Measurements from ENCODE around the gene NDUFA8.

DNA sequence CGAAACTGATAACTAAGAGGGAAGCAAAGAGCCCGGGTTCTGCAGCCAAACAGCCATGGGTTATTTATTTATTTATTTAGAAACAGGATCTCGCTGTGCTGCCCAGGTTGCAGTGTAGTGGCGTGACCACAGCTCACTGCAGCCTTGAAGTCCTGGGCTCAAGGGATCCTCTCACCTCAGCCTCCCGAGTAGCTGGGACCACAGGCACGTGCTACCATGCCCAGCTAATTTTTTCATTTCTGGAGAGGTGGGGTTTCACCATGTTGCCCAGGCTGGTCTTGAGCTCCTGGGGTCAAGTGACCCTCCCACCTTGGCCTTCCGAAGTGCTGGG, 24.1 kb downstream of the NDUFA8 start:
- TF ChIP-seq SNRNP70 (optimal IDR thresholded peaks at IDR 0.05; ENCODE audit: low read depth, low read length) (no peak), MAFG (tag; conservative IDR thresholded peaks at IDR 0.05) (no peak), CBX1 (IDR thresholded peaks at IDR 0.05; ENCODE audit: low read depth) (no peak), NFRKB (IDR thresholded peaks at IDR 0.05; ENCODE audit: low read depth) (no peak)
- TF ChIP-seq, protein P1, sequence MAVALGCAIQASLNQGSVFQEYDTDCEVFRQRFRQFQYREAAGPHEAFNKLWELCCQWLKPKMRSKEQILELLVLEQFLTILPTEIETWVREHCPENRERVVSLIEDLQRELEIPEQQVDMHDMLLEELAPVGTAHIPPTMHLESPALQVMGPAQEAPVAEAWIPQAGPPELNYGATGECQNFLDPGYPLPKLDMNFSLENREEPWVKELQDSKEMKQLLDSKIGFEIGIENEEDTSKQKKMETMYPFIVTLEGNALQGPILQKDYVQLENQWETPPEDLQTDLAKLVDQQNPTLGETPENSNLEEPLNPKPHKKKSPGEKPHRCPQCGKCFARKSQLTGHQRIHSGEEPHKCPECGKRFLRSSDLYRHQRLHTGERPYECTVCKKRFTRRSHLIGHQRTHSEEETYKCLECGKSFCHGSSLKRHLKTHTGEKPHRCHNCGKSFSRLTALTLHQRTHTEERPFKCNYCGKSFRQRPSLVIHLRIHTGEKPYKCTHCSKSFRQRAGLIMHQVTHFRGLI (CRISPR knock-in tag; IDR thresholded peaks at IDR 0.05), result no peak
- TF ChIP-seq, protein P2, sequence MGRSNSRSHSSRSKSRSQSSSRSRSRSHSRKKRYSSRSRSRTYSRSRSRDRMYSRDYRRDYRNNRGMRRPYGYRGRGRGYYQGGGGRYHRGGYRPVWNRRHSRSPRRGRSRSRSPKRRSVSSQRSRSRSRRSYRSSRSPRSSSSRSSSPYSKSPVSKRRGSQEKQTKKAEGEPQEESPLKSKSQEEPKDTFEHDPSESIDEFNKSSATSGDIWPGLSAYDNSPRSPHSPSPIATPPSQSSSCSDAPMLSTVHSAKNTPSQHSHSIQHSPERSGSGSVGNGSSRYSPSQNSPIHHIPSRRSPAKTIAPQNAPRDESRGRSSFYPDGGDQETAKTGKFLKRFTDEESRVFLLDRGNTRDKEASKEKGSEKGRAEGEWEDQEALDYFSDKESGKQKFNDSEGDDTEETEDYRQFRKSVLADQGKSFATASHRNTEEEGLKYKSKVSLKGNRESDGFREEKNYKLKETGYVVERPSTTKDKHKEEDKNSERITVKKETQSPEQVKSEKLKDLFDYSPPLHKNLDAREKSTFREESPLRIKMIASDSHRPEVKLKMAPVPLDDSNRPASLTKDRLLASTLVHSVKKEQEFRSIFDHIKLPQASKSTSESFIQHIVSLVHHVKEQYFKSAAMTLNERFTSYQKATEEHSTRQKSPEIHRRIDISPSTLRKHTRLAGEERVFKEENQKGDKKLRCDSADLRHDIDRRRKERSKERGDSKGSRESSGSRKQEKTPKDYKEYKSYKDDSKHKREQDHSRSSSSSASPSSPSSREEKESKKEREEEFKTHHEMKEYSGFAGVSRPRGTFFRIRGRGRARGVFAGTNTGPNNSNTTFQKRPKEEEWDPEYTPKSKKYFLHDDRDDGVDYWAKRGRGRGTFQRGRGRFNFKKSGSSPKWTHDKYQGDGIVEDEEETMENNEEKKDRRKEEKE (IDR thresholded peaks at IDR 0.05; ENCODE audit: borderline replicate concordance in 1 of 2, control insufficient read depth in 1 of 2, low read depth in 2 of 2, low read length in 1 of 2), result no peak

Data from K562 (cell line).